Neural progenitor cell (in vitro differentiated cells): Measurements from ENCODE around the gene CPLX1. TPM values are rescaled to one million over a fixed set of nuclear protein-coding genes. Genes with fewer than 3 reads are reported as not detected.

ENCODE experiments used
- DNase-seq: peaks from one replicate; pipeline ENCODE4 v3.0.0-alpha.2; 2016; ENCODE audit warnings: low spot score
- H2AFZ ChIP-seq: fragments of 200-600 bp; sonication (generic); replicated peaks from 2 replicates; pipeline ENCODE4 v1.6.1; 2016; ENCODE audit warnings: antibody characterized with exemption
- H3F3A ChIP-seq: fragments of 200-600 bp; sonication (generic); 2 replicates; pipeline ENCODE4 v1.6.1; 2016; ENCODE audit warnings: antibody characterized with exemption, low read depth
- H3K27ac ChIP-seq: fragments of 200-600 bp; sonication (generic); 2 replicates; pipeline ENCODE4 v1.5.1; 2016; ENCODE audit warnings: mild to moderate bottlenecking
- H3K27me3 ChIP-seq: fragments of 200-600 bp; sonication (generic); 2 replicates; pipeline ENCODE4 v1.6.1; 2016; ENCODE audit warnings: mild to moderate bottlenecking, moderate library complexity
- H3K36me3 ChIP-seq: fragments of 200-600 bp; sonication (generic); 2 replicates; pipeline ENCODE4 v1.5.1; 2016
- H3K4me1 ChIP-seq: fragments of 200-600 bp; sonication (generic); 2 replicates; pipeline ENCODE4 v1.6.1; 2016; ENCODE audit warnings: mixed run types
- H3K4me2 ChIP-seq: fragments of 200-600 bp; sonication (generic); 2 replicates; pipeline ENCODE4 v1.6.1; 2016
- H3K4me3 ChIP-seq: fragments of 200-600 bp; sonication (generic); 2 replicates; pipeline ENCODE4 v1.5.1; 2016
- H3K79me2 ChIP-seq: fragments of 200-600 bp; sonication (generic); 2 replicates; pipeline ENCODE4 v1.6.1; 2016; ENCODE audit warnings: low read depth
- H3K9ac ChIP-seq: fragments of 200-600 bp; sonication (generic); 2 replicates; pipeline ENCODE4 v1.6.1; 2016
- H3K9me3 ChIP-seq: fragments of 200-600 bp; sonication (generic); 2 replicates; pipeline ENCODE4 v1.5.1; 2016; ENCODE audit warnings: low read depth
- H4K20me1 ChIP-seq: fragments of 200-600 bp; sonication (generic); 2 replicates; pipeline ENCODE4 v1.6.1; 2016; ENCODE audit warnings: low read depth
- H3K27ac Mint-ChIP-seq: 3 replicates; pipeline ENCODE4 v1.8.0; 2021; ENCODE audit warnings: mixed read lengths
- H3K27me3 Mint-ChIP-seq: 2 replicates; pipeline ENCODE4 v1.8.0; 2022; ENCODE audit warnings: low read depth, mild to moderate bottlenecking, inconsistent platforms, moderate library complexity, mixed read lengths; ENCODE audit not compliant: insufficient read depth
- H3K36me3 Mint-ChIP-seq: 3 replicates; pipeline ENCODE4 v1.8.0; 2021; ENCODE audit warnings: mixed read lengths
- H3K4me1 Mint-ChIP-seq: 3 replicates; pipeline ENCODE4 v1.8.0; 2021; ENCODE audit warnings: mixed read lengths
- H3K4me3 Mint-ChIP-seq: 3 replicates; pipeline ENCODE4 v1.8.0; 2021; ENCODE audit warnings: mild to moderate bottlenecking, moderate library complexity, mixed read lengths
- H3K9me3 Mint-ChIP-seq: 3 replicates; pipeline ENCODE4 v1.8.0; 2020; ENCODE audit warnings: mixed read lengths
- CTCF ChIP-seq: fragments of 200-600 bp; sonication (generic); IDR thresholded peaks from 2 replicates; pipeline ENCODE4 v1.5.1; 2017; ENCODE audit warnings: antibody characterized with exemption, mild to moderate bottlenecking
- EZH2 ChIP-seq: fragments of 200-600 bp; sonication (generic); IDR thresholded peaks from 2 replicates; pipeline ENCODE4 v1.6.1; 2017; ENCODE audit warnings: antibody characterized with exemption, mild to moderate bottlenecking, moderate library complexity
- EZH2phosphoT487 ChIP-seq: fragments of 200-600 bp; sonication (generic); IDR thresholded peaks from 2 replicates; pipeline ENCODE4 v1.6.1; 2017; ENCODE audit warnings: antibody characterized with exemption
- total RNA-seq: library from RNA; depleted of rRNA; stranded (reverse); fragments of >200 nt; gene quantifications from 2 replicates; pipeline ENCODE4 v1.2.3, GENCODE V29; 2015; ENCODE audit warnings: low replicate concordance

CPLX1 gene
- total RNA-seq, 1 donor from 2014 or later: not detected

- peaks cover 26% of the 10 kb centered on the region for H3K27me3 Mint-ChIP-seq
- Histone ChIP-seq H3K4me2 (no peak overlapping the region), H3K4me1 (peaks cover 7% of the 10 kb centered on the region), H3K9me3 (no peaks in the 10 kb centered on the region), H3K4me3 (no peak overlapping the region), H3K27ac (no peak overlapping the region), H3F3A (peaks cover 3% of the 10 kb centered on the region), H4K20me1 (peaks cover 39% of the 10 kb centered on the region), H3K9ac (no peak overlapping the region), H2AFZ (no peak overlapping the region), H3K27me3 (peaks cover 69% of the 10 kb centered on the region), H3K79me2 (no peaks in the 10 kb centered on the region), H3K36me3 (no peaks in the 10 kb centered on the region)
- no peaks in the 10 kb centered on the region for H3K9me3 Mint-ChIP-seq
- H3K4me3 Mint-ChIP-seq: peak overlapping the region; percentile 43
- DNase-seq: peak; percentile 45
- H3K27ac Mint-ChIP-seq: no peak overlapping the region
- no peaks in the 10 kb centered on the region for H3K36me3 Mint-ChIP-seq
- TF ChIP-seq EZH2phosphoT487 (no peak), EZH2 (peak; percentile 9), CTCF (peak; percentile 21)
- H3K4me1 Mint-ChIP-seq: no peaks in the 10 kb centered on the region
Observed at GRCh38 chr4:828641-829271, 2.8 kb upstream of the CPLX1 start.

- Histone ChIP-seq H3K9ac (no peak overlapping the region), H3K27ac (no peak overlapping the region), H3K27me3 (peaks cover 82% of the 10 kb centered on the region), H3K9me3 (no peaks in the 10 kb centered on the region), H2AFZ (no peak overlapping the region), H3F3A (peaks cover 3% of the 10 kb centered on the region), H3K4me1 (peaks cover 7% of the 10 kb centered on the region), H4K20me1 (peaks cover 51% of the 10 kb centered on the region), H3K79me2 (no peaks in the 10 kb centered on the region), H3K4me3 (peak overlapping the region; percentile 42), H3K4me2 (peak overlapping the region; percentile 78), H3K36me3 (no peaks in the 10 kb centered on the region)
- no peak for TF ChIP-seq EZH2
- TF ChIP-seq EZH2phosphoT487: peak; percentile 83
- TF ChIP-seq CTCF: no peak
- Mint-ChIP-seq H3K4me1 (no peaks in the 10 kb centered on the region), H3K36me3 (no peaks in the 10 kb centered on the region), H3K27me3 (peaks cover 38% of the 10 kb centered on the region), H3K4me3 (peak overlapping the region; percentile 73), H3K9me3 (no peaks in the 10 kb centered on the region), H3K27ac (no peak overlapping the region)
- no peak for DNase-seq
Observed at GRCh38 chr4:827209-828081, 1.5 kb upstream of the CPLX1 start.

- H3K4me2 ChIP-seq: peak overlapping the region; percentile 78
- no peak overlapping the region for H3K27ac ChIP-seq
- Mint-ChIP-seq H3K27me3 (peaks cover 46% of the 10 kb centered on the region), H3K36me3 (no peaks in the 10 kb centered on the region), H3K27ac (no peak overlapping the region), H3K9me3 (no peaks in the 10 kb centered on the region), H3K4me3 (no peak overlapping the region), H3K4me1 (no peaks in the 10 kb centered on the region)
- DNase-seq: peak; percentile 65
- H3K4me3 ChIP-seq: peak overlapping the region; percentile 42
- H3F3A ChIP-seq: peaks cover 3% of the 10 kb centered on the region
- peaks cover 90% of the 10 kb centered on the region for H3K27me3 ChIP-seq
- no peaks in the 10 kb centered on the region for H3K36me3 ChIP-seq
- H3K9ac ChIP-seq: no peak overlapping the region
- peaks cover 55% of the 10 kb centered on the region for H4K20me1 ChIP-seq
- no peaks in the 10 kb centered on the region for H3K9me3 ChIP-seq
- no peak overlapping the region for H2AFZ ChIP-seq
- H3K4me1 ChIP-seq: peaks cover 7% of the 10 kb centered on the region
- TF ChIP-seq EZH2: peak; percentile 90
- TF ChIP-seq EZH2phosphoT487: peak; percentile 94
- TF ChIP-seq CTCF: no peak
- no peaks in the 10 kb centered on the region for H3K79me2 ChIP-seq
Observed at GRCh38 chr4:826508-827208, 729 bp upstream of the CPLX1 start.
